HCT116 (cell line): ENCODE results near the gene TPD52L2. TPM values are rescaled to one million over a fixed set of nuclear protein-coding genes. Genes with fewer than 3 reads are reported as not detected.

Experiments used
- ATAC-seq: fragments of 200-7000 bp; cut with Tn5 transposase; 2 replicates; pipeline ENCODE4 v1.9.1; 2020; ENCODE audit warnings: mild to moderate bottlenecking, moderate library complexity
- BruUV-seq: library from RNA; stranded (reverse); fragments of 400-500 nt; replicated peaks from 2 replicates; lab custom pipeline; 2021; lab: Mats Ljungman, UMichigan
- CTCF ChIA-PET: fragments of 300-600 bp; sonication (Branson Sonifier 250); formaldehyde crosslinking; loops from one replicate; lab custom pipeline; 2021; ENCODE audit warnings: antibody characterized with exemption; lab: Charles Lee
- POLR2A ChIA-PET: fragments of 300-600, 350-600 bp; sonication (Branson Sonifier 250); formaldehyde crosslinking; loops from one replicate; lab custom pipeline; 2021; ENCODE audit warnings: antibody characterized with exemption; lab: Charles Lee
- RAD21 ChIA-PET, 2 experiments: fragments of 300-600 bp; sonication (Branson Sonifier 250); formaldehyde crosslinking; loops; one replicate each; lab custom pipeline; 2023; ENCODE audit warnings: low total read pairs in 2 of 2; ENCODE audit not compliant: uncharacterized antibody in 2 of 2, unreplicated experiment in 2 of 2, low non-redundant PET in 1 of 2; lab: Charles Lee
- DNase-seq: peaks from one replicate; pipeline ENCODE4 v3.0.0-alpha.2; 2010; ENCODE audit warnings: low read depth, low spot score
- H2AFZ ChIP-seq: fragments of 200-600 bp; shearing (Covaris generic), sonication (generic); 2 replicates; pipeline ENCODE4 v1.6.1; 2017; ENCODE audit warnings: low read depth, mixed run types, mixed read lengths, antibody characterized with exemption, low read length; ENCODE audit not compliant: poor library complexity, severe bottlenecking
- H3K27ac ChIP-seq: 2 replicates; pipeline ENCODE4 v1.5.1; 2012; ENCODE audit warnings: low read depth, low read length
- H3K27me3 ChIP-seq: fragments of 200-600 bp; sonication (generic); 2 replicates; pipeline ENCODE4 v1.6.1; 2016; ENCODE audit warnings: mixed run types, low read length, mixed read lengths; ENCODE audit not compliant: insufficient read depth
- H3K36me3 ChIP-seq, 2 experiments: fragments of 200-500 bp in 1 of 2; fragments of 200-600 bp in 1 of 2; sonication (Bioruptor generic) in 1 of 2; sonication (generic) in 1 of 2; 2 replicates each; pipeline versions ENCODE4 v1.5.1 to v1.6.1; 2014 to 2016; ENCODE audit warnings: low read length in 2 of 2, inconsistent platforms in 1 of 2, mixed read lengths in 1 of 2, mixed run types in 1 of 2; ENCODE audit not compliant: insufficient read depth in 2 of 2, control insufficient read depth in 1 of 2
- H3K4me1 ChIP-seq, 2 experiments: fragments of 200-600 bp in 1 of 2; sonication (generic) in 1 of 2; 2 replicates each; pipeline versions ENCODE4 v1.5.1 to v1.6.1; 2012 to 2017; ENCODE audit warnings: low read length in 2 of 2, inconsistent platforms in 1 of 2, mild to moderate bottlenecking in 1 of 2, mixed read lengths in 1 of 2, mixed run types in 1 of 2, moderate library complexity in 1 of 2; ENCODE audit not compliant: insufficient read depth in 2 of 2, control insufficient read depth in 1 of 2
- H3K4me2 ChIP-seq: fragments of 200-600 bp; sonication (generic); 2 replicates; pipeline ENCODE4 v1.6.1; 2017; ENCODE audit warnings: mixed run types, low read length, mixed read lengths
- H3K4me3 ChIP-seq, 2 experiments: fragments of 200-600 bp in 1 of 2; sonication (generic) in 1 of 2; replicated peaks in 1 of 2; 2 replicates each; pipeline ENCODE4 v1.5.1; 2011 to 2016; ENCODE audit warnings: low read length in 2 of 2, control low read depth in 1 of 2, low read depth in 1 of 2, mild to moderate bottlenecking in 1 of 2, mixed read lengths in 1 of 2, mixed run types in 1 of 2
- H3K79me2 ChIP-seq: fragments of 200-600 bp; sonication (generic); 2 replicates; pipeline ENCODE4 v1.6.1; 2017; ENCODE audit warnings: mild to moderate bottlenecking, mixed run types, low read length, moderate library complexity, mixed read lengths; ENCODE audit not compliant: insufficient read depth
- H3K9ac ChIP-seq: fragments of 200-600 bp; sonication (generic); 2 replicates; pipeline ENCODE4 v1.6.1; 2016; ENCODE audit warnings: low read length, mixed read lengths
- H3K9me2 ChIP-seq: fragments of 200-600 bp; sonication (generic), shearing (Covaris generic); 2 replicates; pipeline ENCODE4 v1.6.1; 2017; ENCODE audit warnings: mixed run types, mild to moderate bottlenecking, moderate library complexity; ENCODE audit not compliant: insufficient read depth
- H3K9me3 ChIP-seq, 2 experiments: fragments of 200-500 bp in 1 of 2; fragments of 200-600 bp in 1 of 2; sonication (Bioruptor generic) in 1 of 2; sonication (generic) in 1 of 2; 2 replicates each; pipeline ENCODE4 v1.6.1; 2014 to 2017; ENCODE audit warnings: low read length in 2 of 2, mixed read lengths in 2 of 2, inconsistent platforms in 1 of 2, low read depth in 1 of 2, mild to moderate bottlenecking in 1 of 2, mixed run types in 1 of 2, moderate library complexity in 1 of 2; ENCODE audit not compliant: control insufficient read depth in 1 of 2, insufficient read depth in 1 of 2
- H4K20me1 ChIP-seq: fragments of 200-600 bp; sonication (generic), shearing (Covaris generic); 2 replicates; pipeline ENCODE4 v1.6.1; 2017; ENCODE audit warnings: mixed run types, mild to moderate bottlenecking, moderate library complexity; ENCODE audit not compliant: insufficient read depth
- CTCF ChIP-seq, 3 experiments: fragments of 200-600 bp in 1 of 3; sonication (generic) in 1 of 3; IDR thresholded peaks in 2 of 3; conservative IDR thresholded peaks in 1 of 3; 2 replicates each; pipeline ENCODE4 v1.5.1; 2012 to 2017; ENCODE audit warnings: low read depth in 2 of 3, low read length in 2 of 3, antibody characterized with exemption in 1 of 3, borderline replicate concordance in 1 of 3, control low read depth in 1 of 3, mild to moderate bottlenecking in 1 of 3, mixed read lengths in 1 of 3, mixed run types in 1 of 3, moderate library complexity in 1 of 3; ENCODE audit not compliant: insufficient read depth in 1 of 3
- JUND ChIP-seq: IDR thresholded peaks from 2 replicates; pipeline ENCODE4 v1.6.1; 2012
- RAD21 ChIP-seq: IDR thresholded peaks from 2 replicates; pipeline ENCODE4 v1.6.1; 2012; ENCODE audit warnings: low read depth, mild to moderate bottlenecking
- REST ChIP-seq: IDR thresholded peaks from 2 replicates; pipeline ENCODE4 v1.6.1; 2012; ENCODE audit warnings: low read depth
- YY1 ChIP-seq: IDR thresholded peaks from 2 replicates; pipeline ENCODE4 v1.6.1; 2011; ENCODE audit warnings: low read length, low read depth, moderate library complexity, mild to moderate bottlenecking; ENCODE audit not compliant: insufficient replicate concordance; ENCODE audit errors: extremely low read depth
- ZFX ChIP-seq: fragments of 450-650 bp; IDR thresholded peaks from 2 replicates; pipeline ENCODE4 v1.6.1; 2017
- ZNF274 ChIP-seq: fragments of 200-500 bp; sonication (Bioruptor generic); IDR thresholded peaks from 2 replicates; pipeline ENCODE4 v1.6.1; 2014; ENCODE audit warnings: mild to moderate bottlenecking, low read depth, low read length, inconsistent platforms
- intact Hi-C: fragments of 100-400 bp; cut with micrococcal nuclease; formaldehyde crosslinking; loops from 2 replicates; pipeline ENCODE4 v1.10.0; 2022
- total RNA-seq: library from RNA; stranded (reverse); gene quantifications from one replicate; pipeline ENCODE4 v1.2.1, GENCODE V29; 2021; ENCODE audit not compliant: unreplicated experiment

Gene TPD52L2
- total RNA-seq, 1 experiment from 2014 or later = 149 TPM

DNA sequence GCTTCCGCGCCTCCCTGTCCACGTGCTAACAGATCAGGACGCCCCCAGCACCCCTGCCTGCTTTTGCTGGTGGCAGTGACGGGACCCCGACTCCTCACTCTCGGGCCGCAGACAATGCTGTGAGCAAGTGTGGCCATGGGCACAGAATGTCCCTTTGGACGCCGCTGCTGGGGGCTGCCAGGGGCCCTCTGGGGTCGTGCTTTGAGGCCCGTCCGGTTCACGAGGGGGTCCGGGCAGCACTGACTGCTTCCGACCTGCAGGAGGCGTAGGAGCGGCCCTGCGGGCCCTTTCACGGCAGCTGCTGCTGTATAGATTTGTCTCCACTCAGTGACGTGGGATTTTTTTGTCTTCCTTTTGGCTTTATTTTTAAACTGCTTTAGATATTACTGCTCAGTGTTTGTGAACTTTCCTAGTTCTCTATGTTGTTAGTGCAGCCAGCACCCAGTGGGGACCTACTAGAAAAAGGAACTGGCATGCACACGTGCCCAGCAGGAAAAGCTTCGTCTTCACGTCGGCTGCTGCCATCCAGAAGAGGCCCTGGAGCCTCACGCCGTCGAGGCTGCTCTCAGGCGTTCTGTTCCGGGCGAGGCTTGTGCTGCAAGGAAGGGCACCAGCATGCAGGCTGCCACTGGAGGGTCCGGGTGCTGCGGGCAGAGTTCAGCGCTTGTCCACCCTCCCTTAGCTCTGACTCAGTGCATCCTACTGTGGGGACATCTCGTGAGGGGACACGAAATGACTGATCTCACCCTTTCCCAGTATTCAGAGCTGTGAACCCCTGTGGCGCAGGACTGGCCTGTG is 69.4 kb downstream of the TPD52L2 start:
- H3K27me3 ChIP-seq = no peaks in the 10 kb centered on the region
- intact Hi-C loops = no loop called here
- H3K9me3 ChIP-seq = no peaks in the 10 kb centered on the region
- ATAC-seq = peak; percentile 51; the same call in 1 of the 2 replicates
- POLR2A ChIA-PET = no interaction called here
- DNase-seq = no peak
- H3K9ac ChIP-seq = no peak overlapping the region
- TF ChIP-seq REST = no peak
- TF ChIP-seq YY1 = no peak
- no peak for TF ChIP-seq RAD21
- peak in 2 of 3 experiments; percentile 43 to 56; a peak in 4 of 6 replicates for TF ChIP-seq CTCF (IDR thresholded peaks at IDR 0.05 in 2 of 3, conservative IDR thresholded peaks at IDR 0.05 in 1 of 3; ENCODE audit: borderline replicate concordance in 1 of 3, insufficient read depth in 1 of 3, low read depth in 2 of 3, low read length in 2 of 3)
- no peak for TF ChIP-seq JUND
- TF ChIP-seq ZNF274 = no peak
- TF ChIP-seq ZFX = no peak
- H3K79me2 ChIP-seq = peaks cover 15% of the 10 kb centered on the region; the same call in 1 of the 2 replicates
- H3K4me2 ChIP-seq = no peak overlapping the region
- H3K4me3 ChIP-seq = no peak overlapping the region
- no peaks in the 10 kb centered on the region for H4K20me1 ChIP-seq
- BruUV-seq = no TSS peak
- peaks cover 18 to 21% of the 10 kb centered on the region in 2 experiments for H3K36me3 ChIP-seq
- no peak overlapping the region for H3K27ac ChIP-seq
- CTCF ChIA-PET = no interaction called here
- H2AFZ ChIP-seq = no peak overlapping the region
- no peaks in the 10 kb centered on the region for H3K4me1 ChIP-seq
- RAD21 ChIA-PET = no interaction called here
- no peaks in the 10 kb centered on the region for H3K9me2 ChIP-seq
